ENCODE data around the gene POLD2. TPM values are rescaled to one million over a fixed set of nuclear protein-coding genes. Genes with fewer than 3 reads are reported as not detected.

The POLD2 gene
- total and polyA plus RNA-seq, 2 of the 4 experiments (the other 2 are of a cell fraction), result 142 to 163 TPM

- H3K18ac ChIP-seq (ENCODE audit: low read depth, low read length), result no peak overlapping the region
- DNase-seq (no peak), ATAC-seq (ENCODE audit: low read depth) (no peak)
- H2BK120ac ChIP-seq (ENCODE audit: low read depth, low read length), result no peak overlapping the region
- TF ChIP-seq POLR2A (IDR thresholded peaks at IDR 0.05; ENCODE audit: low read depth, low read length) (no peak), USF2 (IDR thresholded peaks at IDR 0.05; ENCODE audit: low read depth, low read length) (no peak), MAZ (IDR thresholded peaks at IDR 0.05; ENCODE audit: borderline replicate concordance, low read depth, low read length) (no peak), MXI1 (IDR thresholded peaks at IDR 0.05; ENCODE audit: borderline replicate concordance, low read depth, low read length) (no peak), CEBPB (IDR thresholded peaks at IDR 0.05; ENCODE audit: low read depth, low read length) (no peak), ELK1 (IDR thresholded peaks at IDR 0.05; ENCODE audit: borderline replicate concordance, low read depth, low read length) (no peak), SMC3 (IDR thresholded peaks at IDR 0.05; ENCODE audit: low read depth, low read length) (no peak), FOS (IDR thresholded peaks at IDR 0.05; ENCODE audit: low read depth, low read length) (no peak)
- no TSS peak for BruUV-seq (replicated peaks)
- H4K20me1 ChIP-seq (ENCODE audit: insufficient read depth, low read length), result no peaks in the 10 kb centered on the region
- WGBS, 2 experiments (ENCODE audit: extremely low coverage in 2 of 2, insufficient read length in 1 of 2), result 87% methylated on average over 4 of the region's 18 CpGs; no CpG with 5 or more reads in 1 of the 2 experiments
- no peak overlapping the region for H3K4me3 ChIP-seq (ENCODE audit: insufficient read depth, low read depth, low read length)
- no peak overlapping the region for H4K5ac ChIP-seq (ENCODE audit: low read depth, low read length)
- H3K9ac ChIP-seq (ENCODE audit: low read depth, low read length), result no peak overlapping the region
- dilution Hi-C loops (cut with HindIII; ENCODE audit: low sequenced_read_pairs, unreplicated experiment) (no loop called here), in situ Hi-C loops (cut with MboI; ENCODE audit: low sequenced_read_pairs) (no loop called here), intact Hi-C loops (cut with micrococcal nuclease) (no loop called here)
- peaks cover 17% of the 10 kb centered on the region for H3K9me1 ChIP-seq (ENCODE audit: insufficient read depth, low read length)
- no peaks in the 10 kb centered on the region; a peak in 1 of 4 replicates for H3K79me1 ChIP-seq (ENCODE audit: low read depth in 1 of 2, low read length in 2 of 2)
- H3K23ac ChIP-seq (ENCODE audit: low read depth, low read length), result no peak overlapping the region
- H2BK15ac ChIP-seq (ENCODE audit: low read depth, low read length), result no peak overlapping the region
- no peak overlapping the region for H2BK20ac ChIP-seq (ENCODE audit: low read depth, low read length)
- CTCF ChIA-PET, result no interaction called here
- no peaks in the 10 kb centered on the region for H3K9me3 ChIP-seq (ENCODE audit: control insufficient read depth, insufficient read depth, low read length)
- peak overlapping the region; percentile 47 for H2AK5ac ChIP-seq (ENCODE audit: low read depth, low read length)
- H3K27ac ChIP-seq (ENCODE audit: insufficient read depth, low read length), result no peak overlapping the region
- H2AK9ac ChIP-seq (replicated peaks; ENCODE audit: low read depth, low read length, poor library complexity), result peak overlapping the region; percentile 61
- no peak overlapping the region for H2BK5ac ChIP-seq (ENCODE audit: low read depth, low read length, poor library complexity, severe bottlenecking)
- H2AFZ ChIP-seq (replicated peaks; ENCODE audit: low read length, poor library complexity), result no peak overlapping the region
- H3K14ac ChIP-seq (replicated peaks; ENCODE audit: low read depth, low read length), result no peak overlapping the region
- no peak overlapping the region for H4K91ac ChIP-seq (ENCODE audit: insufficient read depth, low read depth, low read length)
- H4K8ac ChIP-seq (ENCODE audit: low read depth in 2 of 2, low read length in 2 of 2), result no peak overlapping the region
- no peaks in the 10 kb centered on the region; the same call in 1 of the 2 replicates for H3K36me3 ChIP-seq (ENCODE audit: control insufficient read depth, insufficient read depth, low read length)
- no peaks in the 10 kb centered on the region for H3K27me3 ChIP-seq (ENCODE audit: control insufficient read depth, insufficient read depth, low read length)
- POLR2A ChIA-PET (ENCODE audit: unreplicated experiment), result no interaction called here
- H3K4ac ChIP-seq (ENCODE audit: low read depth, low read length), result no peak overlapping the region
- H3K56ac ChIP-seq (ENCODE audit: extremely low read depth, insufficient read depth, low read length), result no peak overlapping the region
- H3K4me1 ChIP-seq (ENCODE audit: control insufficient read depth, insufficient read depth, low read length), result peaks cover 17% of the 10 kb centered on the region
- H3K4me2 ChIP-seq (ENCODE audit: low read depth, low read length), result no peak overlapping the region
Measured at GRCh38 chr7:44107116-44107960, 16.0 kb downstream of the POLD2 start.
